Osteoblast (primary cell): ENCODE measurements around the gene WDR7. TPM values are rescaled to one million over a fixed set of nuclear protein-coding genes. Genes with fewer than 3 reads are reported as not detected.
A peak's percentile ranks its signal among the peaks of the same experiment; 100 is the strongest.

Experiments
- DNase-seq: peaks from one replicate; pipeline ENCODE4 v3.0.0; 2011; ENCODE audit warnings: low spot score, mixed read lengths; ENCODE audit not compliant: insufficient read length; ENCODE audit errors: missing footprints
- H2AFZ ChIP-seq: 2 replicates; pipeline ENCODE4 v1.6.0; 2011; ENCODE audit warnings: mild to moderate bottlenecking, low read length
- H3K27ac ChIP-seq: 2 replicates; pipeline ENCODE4 v1.5.1; 2011; ENCODE audit warnings: mild to moderate bottlenecking, low read depth, low read length, moderate library complexity
- H3K27me3 ChIP-seq: 2 replicates; pipeline ENCODE4 v1.6.0; 2012; ENCODE audit warnings: mild to moderate bottlenecking, control low read depth, inconsistent platforms, low read length, moderate library complexity; ENCODE audit not compliant: insufficient read depth
- H3K36me3 ChIP-seq: 2 replicates; pipeline ENCODE4 v1.5.1; 2011; ENCODE audit warnings: mild to moderate bottlenecking, low read length, control low read depth, moderate library complexity; ENCODE audit not compliant: insufficient read depth
- H3K4me1 ChIP-seq: 2 replicates; pipeline ENCODE4 v1.5.1; 2011; ENCODE audit warnings: mild to moderate bottlenecking, low read length, control low read depth, moderate library complexity; ENCODE audit not compliant: insufficient read depth
- H3K4me2 ChIP-seq: 2 replicates; pipeline ENCODE4 v1.6.0; 2011; ENCODE audit warnings: mild to moderate bottlenecking, low read length; ENCODE audit not compliant: insufficient read depth
- H3K4me3 ChIP-seq: fragments of 200-600 bp; sonication (generic); 3 replicates; pipeline ENCODE4 v1.5.1; 2012; ENCODE audit warnings: mild to moderate bottlenecking, low read length, inconsistent platforms; ENCODE audit not compliant: insufficient read depth
- H3K79me2 ChIP-seq: 2 replicates; pipeline ENCODE4 v1.6.0; 2012; ENCODE audit warnings: mild to moderate bottlenecking, low read length, control low read depth, inconsistent platforms; ENCODE audit not compliant: insufficient read depth
- H3K9me3 ChIP-seq: 2 replicates; pipeline ENCODE4 v1.5.1; 2011; ENCODE audit warnings: low read depth, low read length, control low read depth
- H4K20me1 ChIP-seq: 2 replicates; pipeline ENCODE4 v1.6.0; 2012; ENCODE audit warnings: mild to moderate bottlenecking, low read length, control low read depth; ENCODE audit not compliant: insufficient read depth
- CTCF ChIP-seq: IDR thresholded peaks from 2 replicates; pipeline ENCODE4 v1.5.1; 2011; ENCODE audit warnings: mild to moderate bottlenecking, low read depth, low read length, moderate library complexity; ENCODE audit errors: extremely low read depth
- total RNA-seq: library from RNA; depleted of rRNA; stranded (reverse); fragments of >200 nt; gene quantifications from 2 replicates; pipeline ENCODE4 v1.2.3, GENCODE V29; 2012

The WDR7 gene
- total RNA-seq, 1 donor, result 23.2 TPM

GRCh38 chr18:56787390-56787789, 136.2 kb downstream of the WDR7 start:
- no peak overlapping the region for H3K4me3 ChIP-seq
- no peaks in the 10 kb centered on the region for H3K4me1 ChIP-seq
- H3K79me2 ChIP-seq, result no peaks in the 10 kb centered on the region
- H3K4me2 ChIP-seq, result no peak overlapping the region
- no peak for DNase-seq
- no peaks in the 10 kb centered on the region for H3K27me3 ChIP-seq
- H3K9me3 ChIP-seq, result no peaks in the 10 kb centered on the region
- no peaks in the 10 kb centered on the region for H3K36me3 ChIP-seq
- H2AFZ ChIP-seq, result no peak overlapping the region
- H3K27ac ChIP-seq, result no peak overlapping the region
- TF ChIP-seq CTCF, result no peak
- no peaks in the 10 kb centered on the region for H4K20me1 ChIP-seq

GRCh38 chr18:56789004-56789888, 138.1 kb downstream of the WDR7 start:
- Histone ChIP-seq H3K4me1 (no peaks in the 10 kb centered on the region), H3K36me3 (no peaks in the 10 kb centered on the region), H4K20me1 (no peaks in the 10 kb centered on the region), H3K27me3 (no peaks in the 10 kb centered on the region), H2AFZ (no peak overlapping the region), H3K4me2 (no peak overlapping the region), H3K79me2 (no peaks in the 10 kb centered on the region), H3K9me3 (no peaks in the 10 kb centered on the region), H3K27ac (no peak overlapping the region), H3K4me3 (no peak overlapping the region)
- no peak for DNase-seq
- peak; percentile 67 for TF ChIP-seq CTCF

GRCh38 chr18:56789889-56790180, 138.7 kb downstream of the WDR7 start:
- Histone ChIP-seq H4K20me1 (no peaks in the 10 kb centered on the region), H3K9me3 (no peaks in the 10 kb centered on the region), H3K36me3 (no peaks in the 10 kb centered on the region), H3K4me1 (no peaks in the 10 kb centered on the region), H3K27me3 (no peaks in the 10 kb centered on the region), H2AFZ (no peak overlapping the region), H3K79me2 (no peaks in the 10 kb centered on the region), H3K4me2 (no peak overlapping the region), H3K27ac (no peak overlapping the region), H3K4me3 (no peak overlapping the region)
- TF ChIP-seq CTCF, result no peak
- DNase-seq, result no peak

GRCh38 chr18:56795381-56795780, 144.2 kb downstream of the WDR7 start:
- Histone ChIP-seq H3K4me2 (no peak overlapping the region), H4K20me1 (no peaks in the 10 kb centered on the region), H3K36me3 (no peaks in the 10 kb centered on the region), H3K4me3 (no peak overlapping the region), H3K79me2 (no peaks in the 10 kb centered on the region), H2AFZ (no peak overlapping the region), H3K27me3 (no peaks in the 10 kb centered on the region), H3K27ac (no peak overlapping the region), H3K9me3 (no peaks in the 10 kb centered on the region), H3K4me1 (peaks cover 14% of the 10 kb centered on the region)
- DNase-seq, result no peak
- TF ChIP-seq CTCF, result no peak
